Measurements from ENCODE around the gene FKBP1A. TPM values are rescaled to one million over a fixed set of nuclear protein-coding genes. Genes with fewer than 3 reads are reported as not detected.
A peak's percentile ranks its signal among the peaks of the same experiment; 100 is the strongest.

The FKBP1A gene
- total and polyA plus RNA-seq, 2 experiments from 2014 or later = 99.5 to 161 TPM

GRCh38 chr20:1331101-1331500, 61.8 kb downstream of the FKBP1A start:
- DNase-seq (ENCODE audit: low spot score) = peak; percentile 1

GRCh38 chr20:1330075-1330830, 62.6 kb downstream of the FKBP1A start:
- no peak overlapping the region for H2AFZ ChIP-seq
- H3K9me3 ChIP-seq (ENCODE audit: low read depth) = no peaks in the 10 kb centered on the region
- no peaks in the 10 kb centered on the region for H3K36me3 ChIP-seq (replicated peaks; ENCODE audit: insufficient read depth, low read depth)
- H3K4me3 ChIP-seq = no peak overlapping the region
- H3K4me1 ChIP-seq (ENCODE audit: insufficient read depth) = peaks cover 35% of the 10 kb centered on the region
- no peak overlapping the region for H3K4me2 ChIP-seq
- peak; percentile 37 for DNase-seq (ENCODE audit: low spot score)
- H3K27ac ChIP-seq = peak overlapping the region; percentile 100
- peaks cover 62% of the 10 kb centered on the region for H3K79me2 ChIP-seq
- WGBS (ENCODE audit: low lambda C conversion rate, missing lambda C conversion rate) = 93% methylated on average over 6 of the region's 6 CpGs
- H4K20me1 ChIP-seq (ENCODE audit: insufficient read depth, poor library complexity, severe bottlenecking) = no peaks in the 10 kb centered on the region
- no peaks in the 10 kb centered on the region for H3K27me3 ChIP-seq
- no peaks in the 10 kb centered on the region for H3K9me2 ChIP-seq (replicated peaks; ENCODE audit: insufficient read depth)
- TF ChIP-seq EZH2 (IDR thresholded peaks at IDR 0.05; ENCODE audit: borderline replicate concordance) = no peak
- no peak for TF ChIP-seq CTCF (IDR thresholded peaks at IDR 0.05; ENCODE audit: poor library complexity)

More at GRCh38 chr20:1331101-1331500, 61.8 kb downstream of the FKBP1A start:
- TF ChIP-seq EZH2phosphoT487 (IDR thresholded peaks at IDR 0.05; ENCODE audit: low read depth, severe bottlenecking, unreplicated experiment) (no peak), CTCF (IDR thresholded peaks at IDR 0.05; ENCODE audit: poor library complexity) (no peak), EZH2 (IDR thresholded peaks at IDR 0.05; ENCODE audit: borderline replicate concordance) (no peak)
- Histone ChIP-seq H3K4me1 (ENCODE audit: insufficient read depth) (peaks cover 33% of the 10 kb centered on the region), H3K27ac (peak overlapping the region; percentile 100), H3K9me3 (ENCODE audit: low read depth) (no peaks in the 10 kb centered on the region), H4K20me1 (ENCODE audit: insufficient read depth, poor library complexity, severe bottlenecking) (no peaks in the 10 kb centered on the region), H3K4me2 (no peak overlapping the region), H3K27me3 (no peaks in the 10 kb centered on the region), H2AFZ (no peak overlapping the region), H3K9me2 (replicated peaks; ENCODE audit: insufficient read depth) (no peaks in the 10 kb centered on the region), H3K79me2 (peaks cover 59% of the 10 kb centered on the region), H3K36me3 (replicated peaks; ENCODE audit: insufficient read depth, low read depth) (no peaks in the 10 kb centered on the region), H3K4me3 (no peak overlapping the region)
- 96% methylated on average over 2 of the region's 2 CpGs for WGBS (ENCODE audit: low lambda C conversion rate, missing lambda C conversion rate)

GRCh38 chr20:1328680-1329330, 64.0 kb downstream of the FKBP1A start, which contains the start of gene SDCBP2:
Gene SDCBP2 (minus strand): TSS chr20:1329139. CDS start chr20:1320416, 8,723 bp downstream.
- no peak within 1 kb of the TSS for H2AFZ ChIP-seq
- H3K36me3 ChIP-seq (replicated peaks; ENCODE audit: insufficient read depth, low read depth) = no peaks in the 10 kb centered on the region
- H3K9me2 ChIP-seq (replicated peaks; ENCODE audit: insufficient read depth) = no peaks in the 10 kb centered on the region
- peak within 1 kb of the TSS; percentile 85 for H3K4me2 ChIP-seq
- H3K27ac ChIP-seq = peak within 1 kb of the TSS; percentile 100
- no peak for TF ChIP-seq EZH2phosphoT487 (IDR thresholded peaks at IDR 0.05; ENCODE audit: low read depth, severe bottlenecking, unreplicated experiment)
- TF ChIP-seq EZH2 (IDR thresholded peaks at IDR 0.05; ENCODE audit: borderline replicate concordance) = no peak
- TF ChIP-seq CTCF (IDR thresholded peaks at IDR 0.05; ENCODE audit: poor library complexity) = no peak
- H3K9me3 ChIP-seq (ENCODE audit: low read depth) = no peaks in the 10 kb centered on the region
- H4K20me1 ChIP-seq (ENCODE audit: insufficient read depth, poor library complexity, severe bottlenecking) = no peaks in the 10 kb centered on the region
- WGBS (ENCODE audit: low lambda C conversion rate, missing lambda C conversion rate) = 72% methylated on average over 8 of the region's 8 CpGs
- H3K27me3 ChIP-seq = no peaks in the 10 kb centered on the region
- peaks cover 73% of the 10 kb centered on the region for H3K79me2 ChIP-seq
- DNase-seq (ENCODE audit: low spot score) = peak; percentile 81
- no peak within 1 kb of the TSS for H3K4me3 ChIP-seq
- peaks cover 35% of the 10 kb centered on the region for H3K4me1 ChIP-seq (ENCODE audit: insufficient read depth)

Data from hepatocyte (in vitro differentiated cells).